ENCODE results near the gene NOTCH4. TPM values are rescaled to one million over a fixed set of nuclear protein-coding genes. Genes with fewer than 3 reads are reported as not detected.

NOTCH4 gene
- total and polyA plus RNA-seq, 9 of the 15 experiments (the other 6 are each of a cell fraction or from before 2014, with no cell fraction given), result 0.24 to 4.3 (median 1.7) TPM

GRCh38 chr6:32182555-32182981 is 41.3 kb downstream of the NOTCH4 start:
- whole genome bisulfite sequencing (ENCODE audit: insufficient coverage, low coverage, missing lambda C conversion rate), result 69% methylated on average over 9 of the region's 10 CpGs
- no peak for FAIRE-seq
- Histone ChIP-seq H3K4me3 (no peak overlapping the region), H3K4me2 (ENCODE audit: insufficient read depth, low read length) (peak overlapping the region; percentile 13; the same call in 1 of the 2 replicates), H3K9me1 (ENCODE audit: control insufficient read depth, insufficient read depth, low read length) (peaks cover 7% of the 10 kb centered on the region), H3K9ac (ENCODE audit: insufficient read depth in 1 of 2, low read depth in 2 of 2, low read length in 2 of 2) (peak overlapping the region; percentile 22 to 82), H3K9me3 (replicated peaks; ENCODE audit: control insufficient read depth, insufficient read depth, low read depth, low read length) (no peaks in the 10 kb centered on the region), H4K20me1 (replicated peaks; ENCODE audit: control insufficient read depth, insufficient read depth, low read length) (no peaks in the 10 kb centered on the region), H3K4me1 (replicated peaks in 1 of 2; ENCODE audit: control insufficient read depth in 2 of 2, insufficient read depth in 2 of 2, low read length in 2 of 2) (peaks cover 53 to 56% of the 10 kb centered on the region in 2 experiments), H3K27me3 (ENCODE audit: control insufficient read depth in 2 of 2, insufficient read depth in 2 of 2, low read length in 2 of 2) (no peaks in the 10 kb centered on the region), H3K79me2 (ENCODE audit: control insufficient read depth, insufficient read depth, low read length) (peaks cover 53% of the 10 kb centered on the region), H2AFZ (ENCODE audit: low read depth, low read length) (no peak overlapping the region), H3K27ac (ENCODE audit: extremely low read depth, low read depth, low read length) (peak overlapping the region; percentile 56; the same call in 2 of the 3 replicates), H3K36me3 (ENCODE audit: control insufficient read depth, insufficient read depth, low read length) (peaks cover 70% of the 10 kb centered on the region; the same call in 2 of the 3 replicates)
- TF ChIP-seq FOXA1 (IDR thresholded peaks at IDR 0.05; ENCODE audit: borderline replicate concordance) (no peak), MAZ (CRISPR knock-in tag; conservative IDR thresholded peaks at IDR 0.05 in 1 of 2, IDR thresholded peaks at IDR 0.05 in 1 of 2) (peak in 1 of 2 experiments; percentile 6; a peak in 1 of 4 replicates), SNAPC5 (CRISPR knock-in tag; IDR thresholded peaks at IDR 0.05) (no peak), RBFOX2 (IDR thresholded peaks at IDR 0.05; ENCODE audit: low read depth, low read length) (peak; percentile 48; the same call in 1 of the 2 replicates), FOXJ3 (CRISPR knock-in tag; IDR thresholded peaks at IDR 0.05) (no peak), BHLHE40 (IDR thresholded peaks at IDR 0.05; ENCODE audit: low read length) (peak; percentile 43; the same call in 1 of the 2 replicates), VEZF1 (CRISPR knock-in tag; IDR thresholded peaks at IDR 0.05) (0 out of 2 replicates have a peak, but pooled peaks have one; percentile 8), POLR2AphosphoS2 (IDR thresholded peaks at IDR 0.05; ENCODE audit: low read length) (peak; percentile 49; the same call in 1 of the 2 replicates), POLR2G (IDR thresholded peaks at IDR 0.05; ENCODE audit: low read depth, low read length) (peak; percentile 59), ZBTB17 (CRISPR knock-in tag; IDR thresholded peaks at IDR 0.05) (no peak)
- TF ChIP-seq, protein P1, sequence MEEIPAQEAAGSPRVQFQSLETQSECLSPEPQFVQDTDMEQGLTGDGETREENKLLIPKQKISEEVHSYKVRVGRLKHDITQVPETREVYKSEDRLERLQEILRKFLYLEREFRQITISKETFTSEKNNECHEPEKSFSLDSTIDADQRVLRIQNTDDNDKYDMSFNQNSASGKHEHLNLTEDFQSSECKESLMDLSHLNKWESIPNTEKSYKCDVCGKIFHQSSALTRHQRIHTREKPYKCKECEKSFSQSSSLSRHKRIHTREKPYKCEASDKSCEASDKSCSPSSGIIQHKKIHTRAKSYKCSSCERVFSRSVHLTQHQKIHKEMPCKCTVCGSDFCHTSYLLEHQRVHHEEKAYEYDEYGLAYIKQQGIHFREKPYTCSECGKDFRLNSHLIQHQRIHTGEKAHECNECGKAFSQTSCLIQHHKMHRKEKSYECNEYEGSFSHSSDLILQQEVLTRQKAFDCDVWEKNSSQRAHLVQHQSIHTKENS (CRISPR knock-in tag; IDR thresholded peaks at IDR 0.05), result no peak
- TF ChIP-seq, protein P2, sequence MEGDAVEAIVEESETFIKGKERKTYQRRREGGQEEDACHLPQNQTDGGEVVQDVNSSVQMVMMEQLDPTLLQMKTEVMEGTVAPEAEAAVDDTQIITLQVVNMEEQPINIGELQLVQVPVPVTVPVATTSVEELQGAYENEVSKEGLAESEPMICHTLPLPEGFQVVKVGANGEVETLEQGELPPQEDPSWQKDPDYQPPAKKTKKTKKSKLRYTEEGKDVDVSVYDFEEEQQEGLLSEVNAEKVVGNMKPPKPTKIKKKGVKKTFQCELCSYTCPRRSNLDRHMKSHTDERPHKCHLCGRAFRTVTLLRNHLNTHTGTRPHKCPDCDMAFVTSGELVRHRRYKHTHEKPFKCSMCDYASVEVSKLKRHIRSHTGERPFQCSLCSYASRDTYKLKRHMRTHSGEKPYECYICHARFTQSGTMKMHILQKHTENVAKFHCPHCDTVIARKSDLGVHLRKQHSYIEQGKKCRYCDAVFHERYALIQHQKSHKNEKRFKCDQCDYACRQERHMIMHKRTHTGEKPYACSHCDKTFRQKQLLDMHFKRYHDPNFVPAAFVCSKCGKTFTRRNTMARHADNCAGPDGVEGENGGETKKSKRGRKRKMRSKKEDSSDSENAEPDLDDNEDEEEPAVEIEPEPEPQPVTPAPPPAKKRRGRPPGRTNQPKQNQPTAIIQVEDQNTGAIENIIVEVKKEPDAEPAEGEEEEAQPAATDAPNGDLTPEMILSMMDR (IDR thresholded peaks at IDR 0.05 in 2 of 3, conservative IDR thresholded peaks at IDR 0.05 in 1 of 3; ENCODE audit: insufficient read depth in 2 of 3, low read depth in 1 of 3, low read length in 3 of 3), result peak; percentile 12 to 38 (median 15); a peak in 3 of 6 replicates
- DNase-seq (ENCODE audit: extremely low read depth in 1 of 4, low spot score in 3 of 4), result no peak
- no peak for ATAC-seq
- in situ Hi-C loops (cut with MboI), result no loop called here
- no TSS peak for BruUV-seq (replicated peaks)
- intact Hi-C loops (cut with micrococcal nuclease), result no loop called here
- ChIA-PET POLR2A (interaction anchor here (0.6 to 1.9 kb wide), 9 partner anchors 8 to 61 kb away, joined by 3 to 20 read pairs (median 4); partner anchors contain the start of genes ATF6B, FKBPL, GPSM3 and PBX2), CTCF (ENCODE audit: low intra/inter-chr PET ratio) (interaction anchor here (1.3 kb wide), 1 partner anchor 63 kb away, joined by 5 read pairs; no protein-coding TSS in a partner anchor)

Measured in K562 (cell line).